Measurements from ENCODE around the gene PADI1. TPM values are rescaled to one million over a fixed set of nuclear protein-coding genes. Genes with fewer than 3 reads are reported as not detected.

Gene PADI1
- total RNA-seq, 1 donor from 2014 or later = not detected

- no peak for DNase-seq (ENCODE audit: low spot score)
- ATAC-seq = no peak
- intact Hi-C loops (cut with DNase I) = no loop called here
These were observed 28.4 kb upstream of the PADI1 start for GRCh38 chr1:17176306-17177061.

DNA sequence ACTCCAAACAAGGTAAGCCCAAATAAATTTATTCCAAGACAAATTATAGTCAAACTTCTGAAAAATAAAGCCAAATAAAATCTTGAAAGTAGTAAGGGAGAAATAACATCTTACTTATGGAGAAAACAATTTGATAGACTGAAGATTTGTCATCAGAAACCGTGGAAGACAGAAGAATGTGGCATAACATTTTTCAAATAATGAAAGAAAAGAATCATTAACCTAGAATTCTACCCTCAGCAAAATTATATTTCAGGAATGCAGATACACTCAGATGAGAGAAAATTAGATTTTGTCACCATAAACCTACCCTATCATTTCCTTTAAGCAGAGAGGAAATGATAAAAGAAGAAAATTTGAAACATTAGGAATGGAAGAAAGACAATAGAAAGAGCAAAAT, 27.3 kb upstream of the PADI1 start:
- no peak for DNase-seq (ENCODE audit: low spot score)
- no peak for ATAC-seq
- intact Hi-C loops (cut with DNase I) = no loop called here

DNA sequence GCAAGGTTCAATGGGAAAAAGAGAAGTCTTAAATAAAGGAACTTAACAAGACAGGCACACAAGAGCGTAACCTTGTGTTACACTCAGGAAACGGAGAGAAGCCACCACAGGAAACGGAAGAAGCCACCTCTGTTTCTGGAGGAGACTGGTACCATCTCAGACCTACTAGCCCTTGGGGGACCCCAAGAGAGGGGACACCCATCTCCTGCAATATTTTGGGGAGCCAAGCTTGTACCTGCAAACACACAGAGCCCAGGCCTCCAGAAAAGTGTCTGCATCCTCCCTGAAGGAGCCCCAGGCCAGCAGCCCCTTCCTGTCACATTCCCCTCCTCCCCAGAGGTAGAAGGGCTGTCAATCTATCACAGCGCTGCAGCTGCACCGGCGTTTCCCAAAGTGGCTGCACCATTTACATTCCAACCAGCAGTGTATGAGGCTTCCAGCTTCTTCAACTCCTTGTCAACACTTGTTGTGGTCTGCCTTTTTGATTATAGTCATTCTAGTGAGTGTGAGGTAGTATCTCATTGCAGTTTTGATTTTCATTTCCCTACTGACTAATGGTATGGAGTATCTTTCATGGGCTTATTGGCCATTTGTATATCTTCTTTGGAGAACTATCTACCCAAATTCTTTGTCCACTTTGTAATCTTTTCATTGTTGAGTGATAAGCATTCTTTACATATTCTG, 23.0 kb upstream of the PADI1 start:
- DNase-seq (ENCODE audit: low spot score) = no peak
- ATAC-seq = no peak
- intact Hi-C loops (cut with DNase I) = no loop called here

GRCh38 chr1:17183388-17184160, 21.4 kb upstream of the PADI1 start:
- ATAC-seq = no peak
- no peak for DNase-seq (ENCODE audit: low spot score)
- intact Hi-C loops (cut with DNase I) = no loop called here

DNA sequence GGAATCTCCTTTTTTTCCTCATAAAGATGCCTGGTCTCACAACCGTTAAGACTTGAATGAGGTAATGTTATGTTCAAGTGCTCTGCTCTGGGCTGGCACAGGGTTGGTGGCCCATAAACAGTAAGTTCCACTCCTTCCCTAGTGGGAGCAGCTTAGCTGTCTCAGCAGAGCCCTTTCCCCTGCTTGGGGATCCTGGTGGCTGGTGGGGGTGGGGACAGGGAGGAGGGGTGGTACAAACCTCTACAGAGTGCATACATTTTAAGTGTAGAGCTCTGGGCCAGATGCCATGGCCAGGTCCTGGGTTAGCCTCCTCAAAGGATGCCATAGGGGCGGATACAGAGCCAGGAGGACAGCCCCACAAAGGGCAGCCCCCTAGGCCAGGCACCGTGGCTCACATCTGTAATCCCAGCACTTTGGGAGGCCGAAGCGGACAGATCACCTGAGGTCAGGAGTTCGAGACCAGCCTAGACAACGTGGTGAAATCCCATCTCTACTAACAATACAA, 20.7 kb upstream of the PADI1 start:
- ATAC-seq (no peak), DNase-seq (ENCODE audit: low spot score) (no peak)
- intact Hi-C loops (cut with DNase I) = no loop called here

DNA sequence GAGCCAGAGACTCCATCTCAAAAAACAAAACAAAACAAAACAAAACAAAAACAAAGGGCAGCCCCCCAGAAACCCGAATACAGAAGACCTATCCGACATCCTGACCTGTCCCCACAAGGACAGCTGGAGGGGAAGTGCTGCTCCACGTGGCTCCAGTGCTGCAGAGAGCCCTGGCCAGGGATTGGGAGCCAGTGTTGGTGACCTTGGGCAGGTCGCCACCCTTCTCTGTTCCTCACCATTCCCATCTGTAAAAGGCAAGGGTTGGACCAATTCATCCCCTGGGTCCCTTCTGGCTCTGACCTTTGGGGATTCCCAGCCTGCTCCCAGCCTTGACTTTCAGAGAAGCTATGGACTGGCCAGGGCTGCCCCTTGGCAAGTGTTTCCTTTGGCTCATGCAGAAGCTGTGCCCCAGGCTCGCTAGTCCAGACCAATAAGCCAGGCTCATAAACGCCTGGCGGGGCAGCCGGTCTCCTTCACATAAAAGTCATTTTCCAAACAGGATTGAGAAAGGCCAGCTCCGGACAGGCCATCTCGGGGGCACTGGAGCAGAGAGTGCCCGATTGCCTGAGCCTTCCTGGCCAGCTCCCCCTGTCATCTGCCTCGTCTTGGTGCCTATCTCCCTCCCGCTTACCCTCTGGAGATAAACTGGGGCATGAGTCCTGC, 20.0 kb upstream of the PADI1 start:
- ATAC-seq = peak; percentile 41
- intact Hi-C loops (cut with DNase I) = no loop called here
- DNase-seq (ENCODE audit: low spot score) = no peak

DNA sequence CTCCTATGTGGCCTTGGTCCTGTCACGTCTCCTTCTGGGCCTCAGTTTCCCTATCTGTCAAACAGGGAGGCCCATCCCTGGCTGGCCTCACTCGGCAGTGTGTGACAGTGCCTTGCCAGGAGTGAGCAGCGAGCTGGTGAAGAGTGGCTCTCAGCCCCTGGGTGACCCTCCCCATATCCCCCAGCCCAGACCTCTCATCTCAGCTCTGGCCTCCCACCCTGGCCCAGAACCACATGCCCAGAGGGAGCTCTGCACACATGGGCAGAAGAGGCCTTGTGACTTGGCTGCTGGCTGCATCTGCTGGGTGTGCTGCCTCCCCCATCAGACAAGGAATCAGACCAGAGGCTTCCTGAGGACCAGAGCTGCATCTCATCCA, 19.5 kb upstream of the PADI1 start:
- intact Hi-C loops (cut with DNase I) = no loop called here
- no peak for ATAC-seq
- DNase-seq (ENCODE audit: low spot score) = no peak

GRCh38 chr1:17186216-17186909, 18.6 kb upstream of the PADI1 start:
- DNase-seq (ENCODE audit: low spot score) (no peak), ATAC-seq (no peak)
- intact Hi-C loops (cut with DNase I) = no loop called here

GRCh38 chr1:17187051-17187450, 17.9 kb upstream of the PADI1 start:
- ATAC-seq (no peak), DNase-seq (ENCODE audit: low spot score) (no peak)
- intact Hi-C loops (cut with DNase I) = no loop called here

DNA sequence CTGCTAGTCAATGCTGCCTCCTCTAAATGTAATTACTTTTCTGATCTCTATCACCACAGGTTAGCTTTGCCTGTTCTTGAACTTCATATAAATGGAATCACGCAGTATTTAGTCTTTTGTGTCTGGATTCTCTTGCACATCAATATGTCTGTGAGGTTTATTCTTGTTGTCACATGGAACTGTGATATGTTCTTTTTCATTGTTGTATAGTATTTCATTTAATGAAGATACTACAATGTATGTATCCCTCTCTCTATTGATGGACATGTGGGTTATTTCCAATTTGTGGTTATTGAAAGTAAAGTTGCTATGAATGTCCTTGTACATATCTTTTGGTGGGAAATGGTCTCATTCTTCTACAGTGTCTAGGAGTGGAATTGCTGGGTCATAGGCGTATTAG, 16.7 kb upstream of the PADI1 start:
- no peak for ATAC-seq

DNA sequence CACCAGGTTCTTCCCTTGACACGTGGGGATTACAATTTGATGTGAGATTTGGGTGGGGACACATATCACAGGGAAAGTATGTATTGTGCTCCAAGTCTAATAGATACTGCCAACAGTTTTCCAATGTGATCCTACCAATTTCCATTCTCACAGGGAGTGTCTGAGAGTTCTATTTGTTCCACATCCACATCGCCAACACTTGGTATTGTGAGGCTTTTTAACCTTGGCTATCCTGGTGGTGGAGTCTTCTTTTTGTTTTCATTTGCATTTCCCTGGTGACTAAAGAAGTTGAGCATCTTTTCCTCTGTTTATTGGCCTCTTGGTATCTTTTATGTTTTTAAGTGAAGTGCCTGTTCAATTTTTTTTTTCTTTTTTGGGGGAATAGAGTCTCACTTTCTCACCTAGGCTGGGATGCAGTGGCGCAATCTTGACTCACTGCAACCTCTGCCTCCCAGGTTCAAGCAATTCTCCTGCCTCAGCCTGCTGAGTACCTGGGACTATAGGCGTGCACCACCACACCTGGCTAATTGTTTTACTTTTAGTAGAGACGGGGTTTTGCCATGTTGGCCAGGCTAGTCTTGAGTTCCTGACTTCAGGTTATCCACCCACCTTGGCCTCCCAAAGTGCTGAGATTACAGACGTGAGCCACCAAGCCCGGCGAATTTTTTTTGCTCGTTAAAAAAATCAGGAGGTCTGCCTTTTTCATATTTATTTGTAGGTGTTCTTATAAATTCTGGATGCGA, 15.9 kb upstream of the PADI1 start:
- DNase-seq (ENCODE audit: low spot score) (no peak), ATAC-seq (no peak)
- intact Hi-C loops (cut with DNase I) = no loop called here

More for the DNA sequence above, 16.7 kb upstream of the PADI1 start:
- intact Hi-C loops (cut with DNase I) = no loop called here
- no peak for DNase-seq (ENCODE audit: low spot score)

GRCh38 chr1:17189632-17189990, 15.3 kb upstream of the PADI1 start:
- DNase-seq (ENCODE audit: low spot score) (no peak), ATAC-seq (no peak)
- intact Hi-C loops (cut with DNase I) = no loop called here

GRCh38 chr1:17190010-17190995, 14.6 kb upstream of the PADI1 start:
- ATAC-seq (peak; percentile 89), DNase-seq (ENCODE audit: low spot score) (no peak)
- intact Hi-C loops (cut with DNase I) = no loop called here

GRCh38 chr1:17191990-17192242, 13.0 kb upstream of the PADI1 start:
- ATAC-seq = no peak
- intact Hi-C loops (cut with DNase I) = no loop called here
- no peak for DNase-seq (ENCODE audit: low spot score)

GRCh38 chr1:17192394-17193221, 12.3 kb upstream of the PADI1 start:
- ATAC-seq (no peak), DNase-seq (ENCODE audit: low spot score) (no peak)
- intact Hi-C loops (cut with DNase I) = no loop called here

Data from sciatic nerve (tissue), 2 donors.